Measurements from ENCODE around the gene POLR3C. TPM values are rescaled to one million over a fixed set of nuclear protein-coding genes. Genes with fewer than 3 reads are reported as not detected.

POLR3C gene
- total RNA-seq, 6 donors from 2014 or later: 15.9 to 40.9 (median 26.7) TPM

DNA sequence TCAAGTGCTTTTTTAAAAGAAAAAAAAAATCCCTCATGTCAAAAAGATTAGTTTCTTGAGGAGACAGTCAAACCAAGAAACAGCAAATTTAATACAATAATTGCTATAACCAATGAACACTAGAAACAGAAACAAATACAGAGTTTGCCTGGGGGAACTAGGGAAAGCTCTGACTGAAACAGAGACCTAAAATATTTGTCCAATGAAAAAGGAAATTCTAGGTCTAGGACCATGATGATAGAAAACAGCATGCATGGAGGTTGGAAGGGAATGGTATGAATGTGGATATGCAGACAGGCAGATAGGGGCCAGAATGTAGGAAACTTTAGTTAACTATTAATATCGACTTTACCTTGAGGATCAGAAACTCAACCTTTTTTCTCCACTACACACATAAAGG is 31.5 kb upstream of the POLR3C start:
- TF ChIP-seq POLR2AphosphoS5 (IDR thresholded peaks at IDR 0.05) (no peak), POLR2A (IDR thresholded peaks at IDR 0.05) (no peak), EP300 (IDR thresholded peaks at IDR 0.05) (no peak), CTCF (IDR thresholded peaks at IDR 0.05) (no peak)
- H3K4me3 ChIP-seq: no peak overlapping the region
- no peak for DNase-seq
- WGBS, 2 donors: 96 to 100% methylated on average over 1 of the region's 1 CpG
- H3K4me1 ChIP-seq: no peaks in the 10 kb centered on the region
- H3K36me3 ChIP-seq: peaks cover 0 to 21% (median 3%) of the 10 kb centered on the region in 4 donors
- H3K27ac ChIP-seq: no peak overlapping the region
- H3K9me3 ChIP-seq: peaks cover 3 to 12% (median 11%) of the 10 kb centered on the region in 4 donors
- H3K27me3 ChIP-seq: no peaks in the 10 kb centered on the region
- ATAC-seq (ENCODE audit: low FRiP score in 2 of 2): no peak

- Histone ChIP-seq H3K4me3 (no peak overlapping the region), H3K36me3 (peaks cover 0 to 7% (median 3%) of the 10 kb centered on the region in 4 donors), H3K9me3 (peaks cover 3 to 12% (median 11%) of the 10 kb centered on the region in 4 donors), H3K27me3 (no peaks in the 10 kb centered on the region), H3K27ac (no peak overlapping the region), H3K4me1 (peaks cover 0 to 4% (median under 1%) of the 10 kb centered on the region in 4 donors)
- no peak for TF ChIP-seq EP300 (IDR thresholded peaks at IDR 0.05)
- TF ChIP-seq POLR2A (IDR thresholded peaks at IDR 0.05): no peak
- no peak for TF ChIP-seq POLR2AphosphoS5 (IDR thresholded peaks at IDR 0.05)
- TF ChIP-seq CTCF (IDR thresholded peaks at IDR 0.05): no peak
- DNase-seq (no peak), ATAC-seq (ENCODE audit: low FRiP score in 2 of 2) (no peak)
- 92% methylated on average over 10 of the region's 10 CpGs for WGBS, 2 donors
These were observed 28.6 kb upstream of the POLR3C start for GRCh38 chr1:145795257-145795881.

DNA sequence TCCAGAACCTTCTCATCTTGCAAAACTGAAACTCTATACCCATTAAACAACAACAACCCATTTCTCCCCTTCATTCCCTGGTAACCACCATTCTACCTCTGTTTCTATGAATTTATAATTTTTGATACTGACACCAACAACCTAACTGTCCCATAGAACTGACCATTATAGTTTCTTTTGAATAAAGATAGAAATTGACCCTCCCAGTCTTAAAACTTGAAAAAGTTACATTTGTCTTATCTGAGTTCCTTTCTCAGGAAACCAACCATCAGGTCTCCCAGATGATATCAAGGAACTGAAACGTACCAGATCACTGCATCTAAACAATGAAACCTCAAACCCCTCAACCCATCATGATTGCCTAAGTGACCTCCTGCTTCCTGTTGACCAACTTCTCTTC is 27.2 kb upstream of the POLR3C start:
- no peak overlapping the region for H3K27ac ChIP-seq
- peaks cover 2 to 18% (median 7%) of the 10 kb centered on the region in 4 donors for H3K4me1 ChIP-seq
- 0 to 81% methylated on average over 1 of the region's 1 CpG for WGBS, 2 donors
- no peak overlapping the region for H3K4me3 ChIP-seq
- DNase-seq: no peak
- TF ChIP-seq POLR2A (IDR thresholded peaks at IDR 0.05) (no peak), CTCF (IDR thresholded peaks at IDR 0.05) (no peak), POLR2AphosphoS5 (IDR thresholded peaks at IDR 0.05) (no peak), EP300 (IDR thresholded peaks at IDR 0.05) (no peak)
- peaks cover 0 to 7% (median 3%) of the 10 kb centered on the region in 4 donors for H3K36me3 ChIP-seq
- no peaks in the 10 kb centered on the region for H3K27me3 ChIP-seq
- peaks cover 3 to 12% (median 11%) of the 10 kb centered on the region in 4 donors for H3K9me3 ChIP-seq
- no peak for ATAC-seq (ENCODE audit: low FRiP score in 2 of 2)

DNA sequence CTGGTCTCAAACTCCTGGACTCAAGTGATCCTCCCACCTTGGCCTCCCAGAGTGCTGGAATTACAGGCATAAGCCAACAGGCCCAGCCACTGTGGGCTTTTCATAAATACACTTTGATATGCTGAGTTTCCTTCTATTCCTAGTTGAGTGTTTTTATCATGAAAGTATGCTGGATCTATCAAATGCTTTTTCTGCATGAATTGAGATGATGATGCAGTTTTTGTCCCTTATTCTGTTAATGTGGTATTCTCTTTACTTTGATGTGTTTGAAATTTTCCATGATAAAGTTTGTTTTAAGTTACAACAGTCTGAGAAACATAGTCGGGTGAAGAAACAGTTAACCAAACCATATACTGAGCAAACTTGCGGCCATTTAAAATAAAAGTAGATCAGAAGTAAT is 24.2 kb upstream of the POLR3C start:
- DNase-seq: no peak
- Histone ChIP-seq H3K27me3 (no peaks in the 10 kb centered on the region), H3K4me1 (peaks cover 10 to 24% (median 21%) of the 10 kb centered on the region in 4 donors), H3K27ac (no peak overlapping the region), H3K9me3 (peaks cover 3 to 12% (median 11%) of the 10 kb centered on the region in 4 donors), H3K4me3 (no peak overlapping the region), H3K36me3 (no peaks in the 10 kb centered on the region)
- WGBS, 2 donors: 86 to 90% methylated on average over 2 of the region's 2 CpGs
- TF ChIP-seq EP300 (IDR thresholded peaks at IDR 0.05) (no peak), POLR2A (IDR thresholded peaks at IDR 0.05) (no peak), POLR2AphosphoS5 (IDR thresholded peaks at IDR 0.05) (no peak), CTCF (IDR thresholded peaks at IDR 0.05) (no peak)
- no peak for ATAC-seq (ENCODE audit: low FRiP score in 2 of 2)

All from upper lobe of left lung (tissue), 6 donors.